HepG2 (cell line): ENCODE measurements around the gene SPON1. TPM values are rescaled to one million over a fixed set of nuclear protein-coding genes. Genes with fewer than 3 reads are reported as not detected.

Experiments
- ATAC-seq: fragments of 200-7000 bp; cut with Tn5 transposase; 3 replicates; pipeline ENCODE4 v1.9.1; 2020; ENCODE audit warnings: mild to moderate bottlenecking, moderate library complexity
- BruUV-seq: library from RNA; stranded (reverse); fragments of 400-500 nt; replicated peaks from 2 replicates; lab custom pipeline; 2021; lab: Mats Ljungman, UMichigan
- CTCF ChIA-PET: fragments of 300-600 bp; formaldehyde crosslinking; extraction: SDS; loops from one replicate; lab custom pipeline; 2021; ENCODE audit warnings: low total read pairs, inconsistent platforms, low intra/inter-chr PET ratio; lab: Yijun Ruan, JAX
- POLR2A ChIA-PET: fragments of 350-600 bp; sonication (Branson Sonifier 250); formaldehyde crosslinking; loops from one replicate; lab custom pipeline; 2020; ENCODE audit warnings: antibody characterized with exemption, inconsistent platforms; lab: Yijun Ruan, JAX
- DNase-seq: peaks from one replicate; pipeline ENCODE4 v3.0.0-alpha.2; 2015; ENCODE audit warnings: low spot score
- FAIRE-seq: peaks from 3 replicates; lab custom pipeline; 2011; peaks lifted over from hg19 to GRCh38; lab: Jason Lieb, UNC
- H2AFZ ChIP-seq: one replicate; pipeline ENCODE4 v1.6.1; 2011; ENCODE audit warnings: low read length, inconsistent platforms
- H3K27ac ChIP-seq: fragments of 300-600 bp; 3 replicates; pipeline ENCODE4 v1.8.0; 2011; ENCODE audit warnings: mixed run types, mild to moderate bottlenecking, mixed read lengths, low read length, inconsistent platforms; ENCODE audit not compliant: insufficient read depth; ENCODE audit errors: extremely low read length
- H3K27me3 ChIP-seq, 2 experiments: fragments of 200-600 bp in 1 of 2; 2 replicates in 1 of 2; 3 replicates in 1 of 2; pipeline versions ENCODE4 v1.6.0 to v1.8.0; 2011; ENCODE audit warnings: low read length in 2 of 2, mild to moderate bottlenecking in 2 of 2, moderate library complexity in 2 of 2, inconsistent platforms in 1 of 2; ENCODE audit not compliant: insufficient read depth in 2 of 2, control insufficient read depth in 1 of 2
- H3K36me3 ChIP-seq, 2 experiments: fragments of 200-600 bp in 1 of 2; replicated peaks in 1 of 2; 2 replicates in 1 of 2; 3 replicates in 1 of 2; pipeline versions ENCODE4 v1.5.1 to v1.8.0; 2011; ENCODE audit warnings: low read length in 2 of 2, inconsistent platforms in 1 of 2; ENCODE audit not compliant: insufficient read depth in 2 of 2, control insufficient read depth in 1 of 2
- H3K4me1 ChIP-seq: 2 replicates; pipeline ENCODE4 v1.5.1; 2012; ENCODE audit warnings: low read length, inconsistent platforms; ENCODE audit not compliant: insufficient read depth
- H3K4me2 ChIP-seq: 2 replicates; pipeline ENCODE4 v1.6.0; 2011; ENCODE audit warnings: low read depth, low read length, inconsistent platforms
- H3K4me3 ChIP-seq, 3 experiments: fragments of 200-600 bp in 1 of 3; sonication (generic), shearing (Covaris generic) in 1 of 3; replicated peaks in 1 of 3; 2 replicates each; pipeline ENCODE4 v1.5.1; 2011 to 2016; ENCODE audit warnings: low read length in 3 of 3, inconsistent platforms in 2 of 3, low read depth in 2 of 3, mild to moderate bottlenecking in 2 of 3, control low read depth in 1 of 3, mixed read lengths in 1 of 3; ENCODE audit not compliant: insufficient read depth in 1 of 3
- H3K79me2 ChIP-seq: one replicate; pipeline ENCODE4 v1.6.1; 2011; ENCODE audit warnings: low read length, inconsistent platforms; ENCODE audit not compliant: insufficient read depth
- H3K9ac ChIP-seq: 2 replicates; pipeline ENCODE4 v1.6.0; 2011; ENCODE audit warnings: mild to moderate bottlenecking, low read depth, low read length, inconsistent platforms; ENCODE audit not compliant: insufficient read depth
- H3K9me3 ChIP-seq: 2 replicates; pipeline ENCODE4 v1.5.1; 2012; ENCODE audit warnings: mild to moderate bottlenecking, low read length
- H4K20me1 ChIP-seq: 2 replicates; pipeline ENCODE4 v1.6.0; 2011; ENCODE audit warnings: inconsistent platforms, mild to moderate bottlenecking, low read length, moderate library complexity; ENCODE audit not compliant: insufficient read depth
- ARNT2 ChIP-seq: sonication (generic); formaldehyde crosslinking; IDR thresholded peaks from 2 replicates; pipeline ENCODE4 v1.8.0; 2022; ENCODE audit warnings: mild to moderate bottlenecking, low read depth, missing genetic modification reagents, moderate library complexity
- ISL2 ChIP-seq: sonication (generic); formaldehyde crosslinking; IDR thresholded peaks from 2 replicates; pipeline ENCODE4 v1.5.0; 2020; ENCODE audit warnings: missing genetic modification reagents
- KAT2B ChIP-seq: fragments of 150-350 bp; IDR thresholded peaks from 2 replicates; pipeline ENCODE4 v1.6.1; 2014; ENCODE audit warnings: low read depth, low read length, borderline replicate concordance
- NCOA5 ChIP-seq: sonication (generic); formaldehyde crosslinking; IDR thresholded peaks from 2 replicates; pipeline ENCODE4 v1.4.0; 2020; ENCODE audit warnings: missing genetic modification reagents
- RCOR2 ChIP-seq: IDR thresholded peaks from 2 replicates; pipeline ENCODE4 v1.6.1; 2016; ENCODE audit warnings: missing biosample characterization, missing genetic modification reagents
- REL ChIP-seq: sonication (generic); formaldehyde crosslinking; conservative IDR thresholded peaks from 2 replicates; pipeline ENCODE4 v1.8.0; 2022; ENCODE audit warnings: mild to moderate bottlenecking, missing genetic modification reagents, moderate library complexity
- SRSF1 ChIP-seq: fragments of 200-400 bp; formaldehyde crosslinking; optimal IDR thresholded peaks from 2 replicates; pipeline ENCODE3; 2017; ENCODE audit warnings: mild to moderate bottlenecking, low read depth, low read length, moderate library complexity
- ZNF225 ChIP-seq: sonication (generic); formaldehyde crosslinking; IDR thresholded peaks from 2 replicates; pipeline ENCODE4 v1.4.0; 2020; ENCODE audit warnings: mild to moderate bottlenecking, missing genetic modification reagents
- ZNF484 ChIP-seq: sonication (generic); formaldehyde crosslinking; IDR thresholded peaks from 2 replicates; pipeline ENCODE4 v1.5.1; 2020; ENCODE audit warnings: mild to moderate bottlenecking, low read depth, missing genetic modification reagents, borderline replicate concordance
- ZNF496 ChIP-seq: sonication (generic); formaldehyde crosslinking; IDR thresholded peaks from 2 replicates; pipeline ENCODE4 v1.8.1; 2023; ENCODE audit warnings: mild to moderate bottlenecking, moderate library complexity, missing genetic modification reagents; ENCODE audit not compliant: insufficient replicate concordance
- ZNF563 ChIP-seq: sonication (generic); formaldehyde crosslinking; IDR thresholded peaks from 2 replicates; pipeline ENCODE4 v1.8.0; 2022; ENCODE audit warnings: mild to moderate bottlenecking, moderate library complexity, missing genetic modification reagents
- ZNF629 ChIP-seq: sonication (generic); formaldehyde crosslinking; conservative IDR thresholded peaks from 2 replicates; pipeline ENCODE4 v1.5.0; 2020; ENCODE audit warnings: missing genetic modification reagents
- ZNF761 ChIP-seq: sonication (generic); formaldehyde crosslinking; conservative IDR thresholded peaks from 2 replicates; pipeline ENCODE4 v1.4.0; 2020; ENCODE audit warnings: mild to moderate bottlenecking, missing genetic modification reagents
- ZSCAN22 ChIP-seq: sonication (generic); formaldehyde crosslinking; IDR thresholded peaks from 2 replicates; pipeline ENCODE4 v1.4.0; 2020; ENCODE audit warnings: mild to moderate bottlenecking, missing genetic modification reagents
- WGBS: methylation state at CpG from one replicate; pipeline ENCODE4 v1.1.6; 2017; ENCODE audit warnings: low lambda C conversion rate; 5-methylcytosine and 5-hydroxymethylcytosine counted together
- in situ Hi-C: cut with HindIII; loops from 2 replicates; pipeline ENCODE4 v1.10.0; 2017; ENCODE audit warnings: low pct_unique_long_range_greater_than_20kb; ENCODE audit not compliant: extremely low pct_ligation_motif_present
- intact Hi-C: fragments of 100-400 bp; cut with micrococcal nuclease; formaldehyde crosslinking; loops from one replicate; pipeline ENCODE4 v1.10.0; 2022; ENCODE audit not compliant: unreplicated experiment
- polyA plus RNA-seq, 8 experiments: library from polyadenylated mRNA; depleted of rRNA in 3 of 8; stranded (reverse) in 7 of 8; unstranded in 1 of 8; fragments of >200 nt; fragmentation: Illumina TruSeq in 4 of 8; extraction: Trizol in 4 of 8; gene quantifications; 2 replicates each; pipeline versions ENCODE4 v1.2.1 to v1.2.3, GENCODE V29; 2011 to 2016; ENCODE audit warnings: low read depth in 4 of 8, missing spikeins in 1 of 8, mixed read lengths in 1 of 8; ENCODE audit not compliant: insufficient read depth in 1 of 8
- total RNA-seq, 5 experiments: library from RNA; depleted of rRNA; stranded (reverse); fragments of >200 nt; fragmentation: Illumina TruSeq; extraction: Trizol; gene quantifications; 2 replicates each; pipeline ENCODE4 v1.2.3, GENCODE V29; 2016; ENCODE audit warnings: low read depth in 1 of 5
- TF ChIP-seq, protein P1 (sequence below): IDR thresholded peaks from 2 replicates; pipeline ENCODE4 v1.6.1; 2012; ENCODE audit warnings: low read depth, low read length, improper control_type of control experiment
- TF ChIP-seq, protein P2 (sequence below): sonication (generic); formaldehyde crosslinking; IDR thresholded peaks from 2 replicates; pipeline ENCODE4 v1.5.0; 2020; ENCODE audit warnings: missing genetic modification reagents

SPON1 gene
- total and polyA plus RNA-seq, 2 of the 13 experiments (the other 11 are each of a cell fraction or from before 2014, with no cell fraction given): not detected

DNA sequence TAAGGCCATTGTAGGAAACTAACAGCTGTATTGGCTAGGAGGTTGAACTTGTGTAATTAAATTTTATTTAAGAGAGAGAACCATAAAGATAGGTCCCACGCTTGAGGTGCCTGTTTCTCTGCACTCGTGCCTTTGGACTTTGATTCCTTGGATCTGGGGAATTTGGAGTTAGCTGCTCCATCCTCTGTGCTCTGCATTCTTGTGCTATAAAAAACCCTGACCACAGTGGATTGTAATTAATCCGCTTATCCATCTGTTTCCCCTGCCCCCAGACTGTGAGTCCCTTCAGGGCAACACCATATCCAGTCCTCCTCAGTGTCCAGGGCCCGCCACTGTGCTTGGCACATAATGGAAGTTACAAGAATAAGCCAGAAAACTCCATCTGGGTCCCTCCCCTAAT is 169.8 kb downstream of the SPON1 start:
- H3K4me2 ChIP-seq: no peak overlapping the region
- ATAC-seq (no peak), DNase-seq (no peak)
- H3K79me2 ChIP-seq: no peaks in the 10 kb centered on the region
- no peak overlapping the region for H3K9ac ChIP-seq
- 0 out of 5 replicates have a peak, but pooled peaks cover 0 to 4% of the 10 kb centered on the region in 2 experiments for H3K27me3 ChIP-seq
- POLR2A ChIA-PET: no interaction called here
- intact Hi-C loops: no loop called here
- TF ChIP-seq ZNF225 (no peak), RCOR2 (CRISPR knock-in tag) (no peak), REL (no peak), ARNT2 (CRISPR knock-in tag) (no peak)
- TF ChIP-seq, all 625 proteins: peak for 0
- CTCF ChIA-PET: no interaction called here
- no peak for FAIRE-seq
- Histone ChIP-seq H3K4me3 (no peak overlapping the region), H3K27ac (no peak overlapping the region), H2AFZ (no peak overlapping the region), H3K36me3 (no peaks in the 10 kb centered on the region), H3K9me3 (no peaks in the 10 kb centered on the region), H3K4me1 (no peaks in the 10 kb centered on the region), H4K20me1 (no peaks in the 10 kb centered on the region)
- no TSS peak for BruUV-seq
- WGBS: 13% methylated on average over 4 of the region's 4 CpGs
- in situ Hi-C loops: no loop called here

DNA sequence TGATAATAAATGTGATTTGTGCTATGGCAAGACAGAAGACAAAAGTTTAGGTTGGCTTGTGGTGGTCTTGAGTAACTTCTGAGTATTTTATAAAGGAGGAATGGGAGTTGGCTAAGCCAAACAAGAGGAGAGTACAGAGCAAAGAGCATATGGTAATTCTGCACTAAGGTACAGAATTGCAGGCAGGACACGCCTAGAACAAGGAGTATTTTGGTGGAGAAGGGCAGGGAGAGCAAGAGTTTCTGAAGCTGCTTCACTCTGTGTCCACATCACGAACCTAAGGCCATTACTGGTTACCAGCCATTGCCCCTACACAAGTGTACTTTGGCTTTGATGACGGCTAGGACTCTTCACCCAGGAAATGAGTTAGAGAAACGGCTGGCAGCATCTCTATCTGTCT is 170.9 kb downstream of the SPON1 start:
- no peak for ATAC-seq
- H3K4me2 ChIP-seq: no peak overlapping the region
- POLR2A ChIA-PET: no interaction called here
- H3K27me3 ChIP-seq: 0 out of 5 replicates have a peak, but pooled peaks cover 0 to 4% of the 10 kb centered on the region in 2 experiments
- no peak for DNase-seq
- H2AFZ ChIP-seq: no peak overlapping the region
- WGBS: 0% methylated on average over 4 of the region's 4 CpGs
- no peak overlapping the region for H3K9ac ChIP-seq
- H3K36me3 ChIP-seq: no peaks in the 10 kb centered on the region
- no peak overlapping the region for H3K27ac ChIP-seq
- H3K9me3 ChIP-seq: no peaks in the 10 kb centered on the region
- CTCF ChIA-PET: no interaction called here
- BruUV-seq: no TSS peak
- intact Hi-C loops (no loop called here), in situ Hi-C loops (no loop called here)
- H3K79me2 ChIP-seq: no peaks in the 10 kb centered on the region
- FAIRE-seq: no peak
- H3K4me1 ChIP-seq: no peaks in the 10 kb centered on the region
- H3K4me3 ChIP-seq: no peak overlapping the region
- H4K20me1 ChIP-seq: no peaks in the 10 kb centered on the region
- no peak for TF ChIP-seq ZSCAN22 (CRISPR knock-in tag)
- TF ChIP-seq ZNF629 (CRISPR knock-in tag): no peak
- no peak for TF ChIP-seq SRSF1
- no peak for TF ChIP-seq ZNF496 (CRISPR knock-in tag)
- TF ChIP-seq ZNF761 (CRISPR knock-in tag): no peak
- TF ChIP-seq, protein P1, sequence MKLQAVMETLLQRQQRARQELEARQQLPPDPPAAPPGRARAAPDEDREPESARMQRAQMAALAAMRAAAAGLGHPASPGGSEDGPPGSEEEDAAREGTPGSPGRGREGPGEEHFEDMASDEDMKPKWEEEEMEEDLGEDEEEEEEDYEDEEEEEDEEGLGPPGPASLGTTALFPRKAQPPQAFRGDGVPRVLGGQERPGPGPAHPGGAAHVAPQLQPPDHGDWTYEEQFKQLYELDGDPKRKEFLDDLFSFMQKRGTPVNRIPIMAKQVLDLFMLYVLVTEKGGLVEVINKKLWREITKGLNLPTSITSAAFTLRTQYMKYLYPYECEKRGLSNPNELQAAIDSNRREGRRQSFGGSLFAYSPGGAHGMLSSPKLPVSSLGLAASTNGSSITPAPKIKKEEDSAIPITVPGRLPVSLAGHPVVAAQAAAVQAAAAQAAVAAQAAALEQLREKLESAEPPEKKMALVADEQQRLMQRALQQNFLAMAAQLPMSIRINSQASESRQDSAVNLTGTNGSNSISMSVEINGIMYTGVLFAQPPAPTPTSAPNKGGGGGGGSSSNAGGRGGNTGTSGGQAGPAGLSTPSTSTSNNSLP: no peak
- TF ChIP-seq, protein P2, sequence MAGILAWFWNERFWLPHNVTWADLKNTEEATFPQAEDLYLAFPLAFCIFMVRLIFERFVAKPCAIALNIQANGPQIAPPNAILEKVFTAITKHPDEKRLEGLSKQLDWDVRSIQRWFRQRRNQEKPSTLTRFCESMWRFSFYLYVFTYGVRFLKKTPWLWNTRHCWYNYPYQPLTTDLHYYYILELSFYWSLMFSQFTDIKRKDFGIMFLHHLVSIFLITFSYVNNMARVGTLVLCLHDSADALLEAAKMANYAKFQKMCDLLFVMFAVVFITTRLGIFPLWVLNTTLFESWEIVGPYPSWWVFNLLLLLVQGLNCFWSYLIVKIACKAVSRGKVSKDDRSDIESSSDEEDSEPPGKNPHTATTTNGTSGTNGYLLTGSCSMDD (CRISPR knock-in tag): no peak
- TF ChIP-seq NCOA5 (CRISPR knock-in tag): no peak
- TF ChIP-seq ZNF563: no peak
- TF ChIP-seq ZNF484 (CRISPR knock-in tag): no peak
- no peak for TF ChIP-seq KAT2B
- no peak for TF ChIP-seq ISL2 (CRISPR knock-in tag)
